Endometrial microvascular endothelial cells (primary cell): Measurements from ENCODE around the gene SLC9A5. TPM values are rescaled to one million over a fixed set of nuclear protein-coding genes. Genes with fewer than 3 reads are reported as not detected.

Source experiments
- in situ Hi-C: cut with HindIII; loops from 2 replicates; pipeline ENCODE4 v1.10.0; 2017; ENCODE audit warnings: low sequenced_read_pairs, low pct_unique_long_range_greater_than_20kb; ENCODE audit errors: inconsistent ontology term
- total RNA-seq: library from RNA; depleted of rRNA; stranded (reverse); fragments of >200 nt; gene quantifications from one replicate; pipeline ENCODE4 v1.2.3, GENCODE V29; 2015; ENCODE audit errors: inconsistent ontology term

Gene SLC9A5
- total RNA-seq, 1 donor from 2014 or later: 1.7 TPM

DNA sequence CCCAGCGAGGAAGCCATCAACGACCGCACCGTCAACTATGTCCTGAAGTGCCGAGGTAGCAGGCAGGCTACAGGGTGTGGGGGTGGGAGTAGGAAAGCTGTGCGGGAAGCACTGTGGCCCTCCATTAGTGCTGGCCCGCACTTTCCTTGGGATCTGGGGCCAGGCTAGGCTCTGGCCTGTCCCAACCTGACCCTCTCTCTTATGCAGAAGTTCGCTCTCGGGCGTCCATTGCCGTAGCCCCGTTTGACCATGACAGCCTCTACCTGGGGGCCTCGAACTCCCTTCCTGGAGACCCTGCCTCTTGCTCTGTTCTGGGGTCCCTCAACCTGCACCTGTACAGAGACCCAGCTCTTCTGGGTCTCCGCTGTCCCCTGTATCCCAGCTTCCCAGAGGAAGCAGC is 39.2 kb downstream of the SLC9A5 start:
- in situ Hi-C loops: loop anchor here (25.0 kb wide), 1 partner anchor 151 kb away; no protein-coding TSS in a partner anchor

DNA sequence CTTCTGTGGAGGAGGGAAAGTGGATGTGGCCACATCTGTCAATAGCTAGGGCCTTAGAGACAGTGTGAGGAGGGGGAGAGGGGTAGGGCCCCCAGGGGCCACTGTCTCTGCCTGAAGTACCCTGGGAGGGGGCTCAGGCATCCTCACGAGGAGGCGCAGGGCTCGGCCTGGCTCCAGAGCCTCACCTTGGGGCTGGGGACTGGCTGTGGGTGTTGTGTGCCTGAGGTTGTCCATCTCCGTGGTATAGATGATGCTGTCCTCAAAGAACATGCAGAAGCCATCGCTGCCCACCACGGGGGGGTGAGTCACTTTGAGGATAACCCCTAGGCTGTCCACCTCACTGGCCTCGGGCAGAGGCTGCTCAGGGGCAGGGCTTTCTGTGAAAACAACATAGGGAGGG is 42.7 kb downstream of the SLC9A5 start:
- in situ Hi-C loops: loop anchor here (25.0 kb wide), 1 partner anchor 154 kb away; no protein-coding TSS in a partner anchor

DNA sequence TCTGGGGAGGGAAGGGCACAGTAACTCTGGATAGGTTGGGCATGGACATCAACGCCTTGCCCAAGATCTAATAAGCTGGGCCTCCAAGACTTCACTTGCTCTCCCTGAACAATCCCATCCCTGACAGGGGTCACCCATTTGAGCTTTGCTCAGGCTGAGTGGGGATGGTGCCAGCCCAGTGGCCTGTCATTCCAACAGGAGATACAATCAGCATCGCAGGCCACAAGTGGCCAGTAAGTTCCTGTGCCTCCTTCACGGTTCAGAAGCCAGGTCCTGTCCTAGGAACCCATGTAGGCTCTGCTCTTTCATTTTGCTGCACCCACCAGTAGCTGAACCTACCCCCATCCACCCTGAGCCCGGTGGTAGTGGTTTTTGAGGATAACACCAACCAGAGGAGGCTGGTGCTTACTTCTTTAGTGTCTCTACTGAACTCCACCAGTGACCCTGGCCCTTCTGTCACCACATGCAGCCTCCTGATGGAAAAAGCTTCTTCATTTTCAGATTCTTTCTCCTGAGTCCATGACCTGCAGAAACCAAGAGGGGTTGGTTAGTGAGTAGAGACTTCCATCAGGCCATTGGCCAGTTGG is 45.5 kb downstream of the SLC9A5 start:
- in situ Hi-C loops: loop anchor here (25.0 kb wide), 1 partner anchor 157 kb away; no protein-coding TSS in a partner anchor

DNA sequence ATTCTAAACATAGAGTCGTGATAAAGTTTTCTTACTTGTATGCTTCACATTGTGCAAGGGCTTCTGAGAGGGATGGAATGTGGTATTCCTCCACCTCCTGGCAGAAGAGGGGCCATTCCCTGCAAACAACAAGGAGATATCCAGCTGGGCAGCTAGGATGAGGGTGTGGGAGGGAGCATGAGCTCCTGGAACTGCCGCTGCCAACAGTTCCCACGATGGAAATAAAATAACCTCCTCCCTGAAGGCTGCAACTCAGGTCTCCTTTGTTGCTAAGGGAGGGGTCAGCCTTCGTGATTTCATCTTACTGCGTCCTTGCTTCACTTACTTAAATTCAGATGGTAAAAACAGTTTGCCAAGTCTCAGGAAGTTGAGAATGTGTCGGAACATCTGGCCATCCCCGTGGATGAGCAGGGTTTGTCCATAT is 46.2 kb downstream of the SLC9A5 start:
- in situ Hi-C loops: loop anchor here (25.0 kb wide), 1 partner anchor 158 kb away; no protein-coding TSS in a partner anchor

DNA sequence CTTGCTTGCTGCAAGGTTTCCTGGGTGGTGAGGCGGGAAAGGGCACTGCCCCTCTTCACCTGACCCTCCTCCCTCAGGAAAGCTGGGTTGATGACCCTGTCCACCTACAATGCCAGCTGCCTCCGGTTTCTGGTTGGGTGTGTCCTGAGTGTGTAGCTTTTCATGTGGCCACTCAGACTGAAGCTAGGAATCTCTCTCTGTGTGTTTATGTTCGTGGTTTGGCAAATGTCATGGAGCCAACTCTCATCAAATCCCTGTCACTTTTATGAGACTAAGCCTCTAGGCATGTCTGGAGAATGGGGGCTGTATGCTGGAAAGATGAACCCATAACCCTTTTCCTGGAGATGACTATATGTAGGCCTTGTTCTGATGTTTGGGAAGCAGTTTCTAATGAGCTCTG is 47.6 kb downstream of the SLC9A5 start:
- in situ Hi-C loops: loop anchor here (25.0 kb wide), 1 partner anchor 159 kb away; no protein-coding TSS in a partner anchor

DNA sequence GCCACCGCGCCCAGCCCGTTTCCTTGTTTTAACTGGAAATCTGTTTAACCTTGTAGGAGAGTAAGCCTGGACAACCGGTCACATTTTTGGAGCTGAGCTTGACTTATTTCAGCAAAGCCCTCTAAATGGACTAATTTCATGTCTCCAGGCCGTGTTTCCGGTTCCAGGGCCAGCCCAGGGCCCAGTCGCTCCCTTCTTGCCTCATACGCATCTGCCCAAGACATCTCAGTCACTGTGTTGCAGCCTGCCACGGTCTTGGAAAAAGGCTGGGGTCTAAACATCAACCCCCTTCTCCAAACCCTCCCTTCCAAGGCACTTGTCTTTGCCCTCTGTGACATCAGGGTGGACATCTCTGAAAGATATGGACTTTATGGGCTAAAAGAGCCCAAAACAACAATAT is 49.5 kb downstream of the SLC9A5 start:
- in situ Hi-C loops: loop anchor here (25.0 kb wide), 1 partner anchor 161 kb away; no protein-coding TSS in a partner anchor

DNA sequence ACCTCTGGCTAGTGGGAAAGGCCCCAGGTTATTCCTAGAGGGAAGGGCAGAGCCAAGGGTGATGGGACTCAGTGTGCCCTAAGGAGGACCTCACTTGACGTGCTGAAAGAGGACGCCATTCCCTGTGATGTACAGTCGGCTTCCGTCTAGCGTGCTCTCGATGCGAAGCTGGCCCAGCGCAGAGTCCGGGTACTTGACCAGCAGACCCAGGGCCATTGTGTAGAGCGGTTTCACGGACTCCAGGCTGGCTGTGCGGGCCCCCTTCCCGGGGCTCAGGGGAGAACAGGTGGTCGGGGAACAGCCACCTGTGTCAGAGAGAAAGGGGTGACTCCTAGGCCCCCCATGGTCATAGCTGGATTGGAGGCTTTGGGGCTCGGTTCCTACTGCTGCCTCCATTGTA is 50.5 kb downstream of the SLC9A5 start:
- in situ Hi-C loops: loop anchor here (25.0 kb wide), 1 partner anchor 162 kb away; no protein-coding TSS in a partner anchor

DNA sequence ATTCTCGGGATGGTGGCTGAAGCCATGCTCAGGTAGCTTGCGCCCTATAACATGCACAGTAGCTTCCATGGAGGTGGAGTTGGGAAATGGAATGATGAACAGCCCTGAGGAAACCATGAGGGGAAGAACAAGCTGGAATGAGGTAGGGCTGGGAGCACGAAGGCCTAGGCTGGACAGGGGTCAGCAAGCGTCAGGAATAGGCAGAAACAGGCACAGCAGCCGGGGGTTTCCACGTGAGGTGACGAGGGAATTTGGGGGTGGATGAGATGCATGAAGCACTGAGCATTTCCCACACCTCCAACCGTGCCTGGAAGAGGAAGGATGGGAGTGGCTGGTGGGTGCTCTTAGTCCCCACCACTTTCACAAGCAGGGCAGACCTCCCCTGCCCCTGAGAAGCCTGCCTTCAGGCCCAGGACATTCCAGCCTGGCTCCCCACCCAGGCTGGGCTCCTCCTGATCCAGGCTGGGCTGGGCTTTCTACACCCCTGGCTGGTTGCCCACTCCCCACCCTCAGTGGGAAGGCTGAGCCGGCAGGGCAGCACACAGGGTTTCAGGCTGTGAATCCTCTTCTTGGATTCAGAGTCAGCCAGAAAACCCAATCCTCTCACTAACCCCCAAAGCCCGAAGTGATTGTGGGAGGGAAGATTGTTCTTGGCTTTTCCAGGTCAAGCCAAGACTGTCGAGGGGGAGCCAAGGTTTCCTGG is 52.5 kb downstream of the SLC9A5 start:
- in situ Hi-C loops: no loop called here

DNA sequence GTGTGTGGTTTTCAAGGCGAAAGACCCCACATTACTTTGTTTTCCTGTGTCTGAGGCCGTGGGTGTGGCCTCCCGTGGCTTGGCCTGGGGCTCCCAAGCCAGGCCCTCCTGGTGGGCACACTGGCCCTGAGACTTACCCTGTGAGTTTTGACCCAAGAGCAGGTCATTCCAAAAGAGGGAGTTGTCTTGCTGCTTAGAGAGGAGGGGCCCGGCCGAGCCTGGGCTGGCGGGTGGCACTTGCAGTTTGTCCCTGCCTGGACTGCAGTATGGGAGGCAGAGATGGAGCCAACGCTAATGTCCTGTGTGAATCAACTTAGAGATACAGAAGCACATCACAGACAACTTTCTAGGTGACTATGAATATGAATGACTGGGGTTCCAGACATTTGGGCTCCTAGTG is 53.3 kb downstream of the SLC9A5 start:
- in situ Hi-C loops: no loop called here

DNA sequence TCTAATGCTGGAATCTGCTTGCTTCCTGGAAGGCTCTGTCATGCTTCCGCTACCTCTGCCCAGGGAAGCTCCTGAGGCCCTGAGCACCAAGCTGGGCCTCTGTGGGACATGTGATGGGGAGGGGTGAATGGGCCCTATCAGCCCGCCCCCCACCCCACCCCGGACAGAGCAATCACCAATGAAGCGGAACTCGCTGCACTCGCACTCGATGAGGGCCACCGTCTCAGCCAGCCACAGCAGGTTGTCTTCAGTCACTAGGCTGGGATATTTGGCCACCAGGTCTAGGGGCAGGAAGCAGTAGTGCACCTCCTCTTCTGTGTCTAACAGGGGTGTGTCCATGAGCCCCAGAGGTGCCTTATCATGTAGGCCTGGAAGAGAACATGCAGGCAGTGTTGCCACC is 54.2 kb downstream of the SLC9A5 start:
- in situ Hi-C loops: no loop called here

DNA sequence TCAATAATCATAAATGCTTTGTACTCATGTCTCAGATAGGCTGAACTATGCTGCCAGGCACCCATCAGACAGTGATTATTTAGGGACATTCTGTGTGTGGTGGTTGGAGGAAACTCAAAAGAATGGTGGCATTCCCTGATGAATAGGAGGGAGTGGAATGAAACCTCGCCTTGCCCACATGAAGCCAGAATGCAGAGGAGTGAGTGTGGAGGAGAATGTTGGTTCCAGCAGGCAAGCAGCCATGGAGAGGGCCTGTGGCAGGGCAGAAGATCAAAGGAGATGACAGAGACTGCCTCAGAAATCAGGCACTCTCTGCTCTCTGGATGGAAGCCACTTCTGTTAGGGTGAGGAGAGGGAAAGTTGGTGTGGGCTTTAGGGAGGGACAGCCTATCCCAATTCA is 55.2 kb downstream of the SLC9A5 start:
- in situ Hi-C loops: no loop called here

DNA sequence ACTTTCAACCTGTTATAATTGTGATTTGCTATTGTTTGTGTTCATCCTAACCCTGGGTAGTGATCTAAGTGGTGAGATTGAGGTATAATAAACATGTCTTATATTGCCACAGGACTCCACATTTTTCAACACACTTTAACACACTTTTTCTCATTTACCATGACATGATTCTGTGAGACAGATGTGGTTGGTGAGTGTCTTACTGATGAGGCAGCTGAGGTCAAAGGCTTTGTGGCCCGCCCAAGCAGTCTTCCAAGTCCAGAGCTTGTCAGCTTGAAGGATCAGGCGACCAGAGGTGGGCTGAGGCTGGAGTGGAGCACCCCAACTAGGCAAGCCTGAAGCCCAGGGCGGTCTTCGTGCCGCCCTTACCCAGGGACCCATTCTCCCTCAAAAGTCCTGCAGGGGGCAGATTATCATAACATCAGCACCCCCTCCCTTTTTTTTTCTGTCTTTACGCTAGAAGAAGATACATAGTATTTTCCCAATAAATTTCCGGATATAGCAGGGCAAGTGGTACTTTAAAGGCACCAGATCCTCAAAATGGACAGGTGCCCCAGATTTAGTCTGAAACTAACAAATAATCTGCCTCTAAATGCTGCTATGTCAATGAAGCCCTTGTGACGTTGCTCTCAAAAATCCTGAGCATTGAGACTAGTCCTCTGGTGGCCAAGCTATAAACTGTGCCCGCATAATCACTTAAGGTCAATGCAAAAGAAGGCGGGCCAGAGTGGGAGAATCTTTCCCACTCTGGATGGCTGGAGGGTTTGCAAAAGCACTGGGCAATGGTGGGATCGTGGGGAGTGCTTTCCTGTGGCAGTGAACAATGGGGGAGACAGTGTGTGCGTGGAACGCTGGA is 56.7 kb downstream of the SLC9A5 start:
- in situ Hi-C loops: no loop called here

DNA sequence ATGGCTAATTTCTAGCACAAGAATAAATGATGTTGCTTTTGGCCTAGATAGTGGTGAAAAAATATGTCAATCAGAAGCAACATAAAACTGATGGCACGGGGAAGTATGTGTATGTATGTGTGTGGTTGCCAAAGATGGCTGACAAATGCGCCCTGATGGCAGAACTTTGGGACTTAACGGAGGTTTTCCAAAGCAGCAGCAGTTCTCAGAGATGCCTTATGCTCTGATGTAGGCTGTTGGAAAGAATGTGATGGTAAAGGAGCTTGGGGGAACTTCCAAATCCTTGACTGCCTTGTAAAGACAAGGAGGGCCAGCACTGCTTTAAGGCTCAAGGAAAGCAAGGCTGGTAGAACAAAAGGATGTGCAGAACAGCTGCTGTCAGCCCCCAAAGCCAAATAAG is 61.8 kb downstream of the SLC9A5 start:
- in situ Hi-C loops: no loop called here

DNA sequence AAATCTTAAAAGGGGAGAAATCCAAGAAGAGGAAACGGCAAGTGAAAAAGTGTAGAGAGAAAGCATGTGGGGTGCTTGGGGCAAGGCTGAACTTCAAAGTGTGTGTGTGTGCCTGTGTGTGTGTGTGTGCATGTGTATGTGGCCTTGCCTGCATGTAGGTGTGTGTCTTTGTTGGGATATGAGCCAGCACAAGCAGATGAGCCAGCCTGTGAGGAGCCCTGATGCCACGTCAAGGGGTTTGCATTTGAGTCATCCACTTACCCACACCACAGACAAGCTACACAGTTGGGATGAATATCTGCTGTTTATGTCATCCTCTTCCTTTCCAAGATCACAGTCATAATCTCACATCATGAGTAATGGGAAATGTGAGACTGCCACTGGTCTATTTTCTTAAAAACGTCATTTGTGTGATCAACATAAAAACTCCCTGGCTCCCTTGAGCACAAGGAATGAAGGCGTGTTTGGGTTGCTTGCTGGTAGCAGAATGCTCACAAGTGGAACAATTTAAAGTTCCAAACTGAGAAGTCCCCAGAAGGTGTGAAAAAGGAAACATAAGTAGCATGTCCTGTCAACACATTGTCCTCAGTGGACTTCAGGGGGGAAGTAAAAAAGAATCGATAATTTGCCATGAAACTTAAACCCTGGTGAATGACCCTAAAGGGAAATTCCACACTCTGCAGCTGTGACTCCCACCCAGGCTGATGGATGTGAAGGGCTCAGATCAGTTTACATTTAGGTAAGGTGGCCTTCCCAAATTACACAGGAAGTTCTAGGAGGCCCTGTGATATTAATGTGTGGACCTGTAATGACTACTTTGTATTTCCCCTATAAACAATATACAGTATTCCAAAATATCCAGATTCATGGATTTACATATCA is 63.1 kb downstream of the SLC9A5 start:
- in situ Hi-C loops: no loop called here

DNA sequence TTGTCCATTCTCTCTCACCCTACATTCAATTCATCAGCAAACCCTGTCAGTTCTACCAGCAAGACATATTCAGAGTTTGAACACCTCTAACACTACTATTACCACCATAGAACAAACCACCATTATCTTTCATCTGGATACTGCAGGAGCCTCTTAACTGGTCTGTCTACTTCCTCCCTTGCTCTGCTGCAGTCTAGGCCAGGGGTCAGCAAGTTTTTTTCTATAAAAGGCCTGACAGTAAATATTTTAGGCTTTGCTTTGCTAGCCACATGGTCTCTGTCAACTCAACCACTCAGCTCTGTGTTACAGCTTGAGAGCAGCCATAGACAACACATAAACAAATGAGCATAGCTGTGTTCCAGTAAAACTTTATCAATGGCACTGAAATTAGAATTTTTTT is 63.9 kb downstream of the SLC9A5 start:
- in situ Hi-C loops: no loop called here

DNA sequence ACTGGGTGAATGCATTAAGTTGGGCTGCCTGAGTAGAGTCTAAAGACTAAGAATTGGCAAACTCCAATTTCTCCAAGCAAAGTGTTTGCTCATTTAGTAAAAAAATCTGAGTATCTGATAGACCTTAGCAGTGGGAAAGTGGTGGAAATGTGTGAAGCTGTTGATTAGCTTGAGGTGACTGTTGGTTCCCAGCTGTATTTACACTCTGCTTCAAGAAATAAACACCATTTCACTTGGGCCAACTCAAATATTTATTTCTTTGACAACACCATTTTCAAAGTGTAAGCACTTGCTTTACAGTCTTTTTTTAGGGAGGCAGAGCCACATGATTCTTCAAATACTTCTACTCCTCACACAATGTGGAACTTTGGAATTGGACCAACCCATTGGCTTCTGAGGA is 69.1 kb downstream of the SLC9A5 start:
- in situ Hi-C loops: no loop called here
